IMR-90 (cell line): ENCODE data around the gene TMEM179.

Experiments used
- MAFK ChIP-seq: IDR thresholded peaks from 2 replicates; pipeline ENCODE4 v1.6.1; 2012; ENCODE audit warnings: low read depth, low read length, improper control_type of control experiment
- POLR2A ChIP-seq: IDR thresholded peaks from 2 replicates; pipeline ENCODE4 v1.6.1; 2012; ENCODE audit warnings: mild to moderate bottlenecking, low read depth, low read length
- TF ChIP-seq, protein P1 (sequence below): conservative IDR thresholded peaks from 2 replicates; pipeline ENCODE4 v1.5.1; 2012; ENCODE audit warnings: mild to moderate bottlenecking, low read depth, low read length, improper control_type of control experiment

- no peak for TF ChIP-seq MAFK
- TF ChIP-seq, protein P1, sequence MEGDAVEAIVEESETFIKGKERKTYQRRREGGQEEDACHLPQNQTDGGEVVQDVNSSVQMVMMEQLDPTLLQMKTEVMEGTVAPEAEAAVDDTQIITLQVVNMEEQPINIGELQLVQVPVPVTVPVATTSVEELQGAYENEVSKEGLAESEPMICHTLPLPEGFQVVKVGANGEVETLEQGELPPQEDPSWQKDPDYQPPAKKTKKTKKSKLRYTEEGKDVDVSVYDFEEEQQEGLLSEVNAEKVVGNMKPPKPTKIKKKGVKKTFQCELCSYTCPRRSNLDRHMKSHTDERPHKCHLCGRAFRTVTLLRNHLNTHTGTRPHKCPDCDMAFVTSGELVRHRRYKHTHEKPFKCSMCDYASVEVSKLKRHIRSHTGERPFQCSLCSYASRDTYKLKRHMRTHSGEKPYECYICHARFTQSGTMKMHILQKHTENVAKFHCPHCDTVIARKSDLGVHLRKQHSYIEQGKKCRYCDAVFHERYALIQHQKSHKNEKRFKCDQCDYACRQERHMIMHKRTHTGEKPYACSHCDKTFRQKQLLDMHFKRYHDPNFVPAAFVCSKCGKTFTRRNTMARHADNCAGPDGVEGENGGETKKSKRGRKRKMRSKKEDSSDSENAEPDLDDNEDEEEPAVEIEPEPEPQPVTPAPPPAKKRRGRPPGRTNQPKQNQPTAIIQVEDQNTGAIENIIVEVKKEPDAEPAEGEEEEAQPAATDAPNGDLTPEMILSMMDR = no peak
- no peak for TF ChIP-seq POLR2A
Observed at GRCh38 chr14:104593710-104594136, 10.8 kb downstream of the TMEM179 start.
